Left hindlimb (tissue), 1 donor: ENCODE measurements around the gene VNN1.
"Not testable (repeated sequence)": the region's sequence is repeated elsewhere in the genome, so short reads cannot be mapped to it uniquely, and the experiment has no call there.

ENCODE experiments used
- DNase-seq: peaks from one replicate; pipeline ENCODE4 v3.0.0-alpha.2; 2018

The VNN1 gene

DNA sequence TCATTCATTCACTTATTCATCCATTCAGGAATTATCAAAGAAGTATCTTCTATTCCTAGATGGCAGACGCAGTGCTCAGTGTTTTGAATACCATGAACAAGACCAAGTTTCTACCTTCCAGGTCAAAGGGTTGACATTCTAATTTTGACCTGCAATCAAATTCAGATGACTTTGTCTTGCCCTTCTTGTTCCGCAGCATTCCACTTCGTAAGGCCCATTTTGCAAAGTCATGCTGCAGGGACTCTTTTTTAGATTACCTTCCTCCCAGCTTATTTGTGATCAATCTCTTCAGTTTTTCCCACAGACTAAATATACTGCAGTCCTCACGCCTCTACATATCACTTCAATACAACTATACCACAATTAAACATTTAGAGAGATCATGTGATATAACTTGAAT is 47.7 kb downstream of the VNN1 start:
- DNase-seq = no peak

DNA sequence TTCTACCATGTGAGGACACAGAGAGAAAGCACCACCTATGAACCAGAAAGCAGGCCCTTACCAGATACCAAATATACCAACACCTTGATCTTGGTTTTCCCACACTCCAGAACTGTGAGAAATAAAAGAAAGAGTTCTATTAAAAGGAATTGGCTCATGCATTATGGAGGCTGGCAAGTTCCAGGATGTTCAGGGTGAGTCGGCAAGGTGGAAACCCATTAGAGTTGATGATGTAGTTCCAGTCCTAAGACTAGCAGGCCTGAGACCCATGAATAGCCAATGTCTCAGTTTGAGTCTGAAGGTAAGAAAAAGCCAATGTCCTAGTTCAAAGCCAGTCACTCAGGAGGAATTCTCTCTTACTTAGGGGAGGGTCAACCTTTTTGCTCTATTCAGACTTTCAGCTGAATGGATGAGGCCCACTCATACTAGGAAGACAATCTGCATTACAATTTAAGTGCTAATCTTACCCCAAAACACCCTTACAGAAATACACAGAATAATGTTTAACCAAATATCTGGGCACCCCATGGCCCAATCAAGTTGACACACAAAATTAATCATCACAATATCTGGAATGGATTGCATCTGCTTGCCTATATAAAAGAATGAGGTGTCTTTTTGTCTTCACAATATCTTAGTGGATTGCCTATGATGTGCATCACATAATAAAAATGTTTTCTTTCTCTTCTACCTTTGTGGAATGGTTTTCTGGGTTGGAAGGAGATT is 49.4 kb downstream of the VNN1 start:
- no peak for DNase-seq

DNA sequence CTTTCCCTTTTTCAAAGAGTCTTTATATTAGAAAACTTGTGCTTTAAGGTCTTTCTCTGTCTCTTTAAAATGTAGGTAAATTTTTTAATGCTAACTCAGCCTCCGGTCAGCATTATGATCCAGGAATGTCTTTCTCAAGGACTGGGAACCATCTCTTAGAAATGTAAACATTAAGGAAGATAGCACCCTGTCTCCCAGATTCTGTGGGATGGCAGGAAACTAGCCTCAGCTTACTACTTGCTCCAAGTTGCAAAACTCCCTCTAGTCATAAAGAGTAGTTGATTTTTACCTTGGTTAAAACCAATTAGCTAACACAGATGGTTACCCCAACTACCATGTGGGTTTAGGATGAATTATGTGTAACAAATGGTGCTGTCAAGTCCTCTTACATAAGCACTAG is 50.2 kb downstream of the VNN1 start:
- no peak for DNase-seq

- DNase-seq = no peak
These were observed 51.9 kb downstream of the VNN1 start for GRCh38 chr6:132661906-132662305.

DNA sequence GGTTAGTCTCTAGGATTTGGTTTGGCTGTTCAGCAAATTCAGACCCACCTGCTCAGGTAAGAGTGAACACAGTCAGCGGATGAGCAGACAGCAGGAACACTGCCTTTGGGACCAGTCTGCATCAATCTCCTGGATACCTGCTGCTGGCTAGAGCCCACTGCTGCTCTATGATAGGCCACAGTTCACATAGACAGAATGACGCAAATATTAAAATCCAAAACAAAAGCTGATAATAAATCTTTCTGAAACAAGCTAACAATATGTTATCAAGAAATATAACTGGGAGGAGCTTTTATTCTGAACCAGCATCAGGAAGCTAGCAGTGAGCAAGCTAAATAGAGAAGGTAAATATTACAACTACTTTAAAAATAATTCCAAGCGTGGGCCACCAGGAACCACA is 54.8 kb downstream of the VNN1 start, which contains the start of gene TAAR1:
Gene TAAR1 (minus strand): TSS at position 101 of the 400 bp plus-strand sequence. CDS start 13,179 bp downstream, outside the sequence.
- no peak for DNase-seq

GRCh38 chr6:132651062-132651461 is 62.8 kb downstream of the VNN1 start:
- DNase-seq = no peak

GRCh38 chr6:132650429-132650828 is 63.4 kb downstream of the VNN1 start:
- DNase-seq = no peak

GRCh38 chr6:132648828-132649227 is 65.0 kb downstream of the VNN1 start:
- no peak for DNase-seq

GRCh38 chr6:132648356-132648755 is 65.5 kb downstream of the VNN1 start:
- DNase-seq = no peak

DNA sequence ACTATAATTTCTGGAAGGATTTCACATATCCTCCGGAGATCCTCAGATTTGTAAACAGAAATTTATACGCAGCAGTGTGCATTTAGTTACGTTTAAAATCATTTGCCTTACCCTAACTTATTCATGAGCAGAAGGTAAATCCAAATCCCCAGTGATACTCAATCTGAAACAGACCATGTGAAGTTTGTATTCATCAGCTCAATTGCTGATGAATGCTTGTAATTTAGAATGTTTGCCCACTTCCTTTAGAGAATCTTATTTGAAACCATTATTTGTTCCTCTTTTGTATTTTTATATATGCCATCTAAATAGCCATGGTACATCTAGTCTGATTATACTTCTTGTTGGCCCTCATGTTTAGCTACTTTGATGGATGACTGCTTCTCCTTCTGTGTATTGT is 70.3 kb downstream of the VNN1 start:
- DNase-seq = no peak

GRCh38 chr6:132637135-132637534 is 76.7 kb downstream of the VNN1 start:
- not testable (repeated sequence) for DNase-seq

DNA sequence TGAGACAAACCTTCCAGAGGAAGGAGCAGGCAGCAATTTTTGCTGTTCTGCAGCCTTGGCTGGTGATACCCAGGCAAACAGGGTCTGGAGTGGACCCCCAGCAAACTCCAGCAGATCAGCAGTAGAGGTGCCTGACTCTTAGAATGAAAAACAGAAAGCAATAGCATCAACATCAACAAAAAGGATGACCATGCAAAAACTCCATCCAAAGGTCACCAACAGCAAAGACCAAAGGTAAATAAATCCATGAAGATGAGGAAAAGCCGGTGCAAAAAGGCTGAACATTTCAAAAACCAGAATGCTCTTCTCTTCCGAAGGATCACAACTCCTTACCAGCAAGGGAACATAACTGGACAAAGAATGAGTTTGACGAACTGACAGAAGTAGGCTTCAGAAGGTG is 77.9 kb downstream of the VNN1 start:
- DNase-seq = not testable (repeated sequence)

DNA sequence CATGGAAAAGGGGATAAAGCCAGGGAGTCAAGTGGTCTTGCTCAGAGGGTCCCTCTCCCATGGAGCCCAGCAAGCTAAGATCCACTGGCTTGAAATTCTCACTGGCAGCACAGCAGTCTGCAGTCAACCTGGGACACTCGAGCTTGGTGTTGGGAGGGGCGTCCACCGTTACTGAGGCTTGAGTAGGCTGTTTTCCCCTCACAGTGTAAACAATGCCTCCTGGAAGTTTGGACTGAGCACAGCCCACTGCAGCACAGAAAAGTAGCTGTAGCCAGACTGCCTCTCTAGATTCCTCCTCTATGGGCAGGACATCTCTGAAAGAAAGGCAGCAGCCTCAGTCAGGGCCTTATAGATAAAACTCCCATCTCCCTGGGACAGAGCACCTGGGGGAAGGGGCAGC is 78.6 kb downstream of the VNN1 start:
- not testable (repeated sequence) for DNase-seq

- DNase-seq = no peak
These were observed 79.1 kb downstream of the VNN1 start for GRCh38 chr6:132634796-132635195.

DNA sequence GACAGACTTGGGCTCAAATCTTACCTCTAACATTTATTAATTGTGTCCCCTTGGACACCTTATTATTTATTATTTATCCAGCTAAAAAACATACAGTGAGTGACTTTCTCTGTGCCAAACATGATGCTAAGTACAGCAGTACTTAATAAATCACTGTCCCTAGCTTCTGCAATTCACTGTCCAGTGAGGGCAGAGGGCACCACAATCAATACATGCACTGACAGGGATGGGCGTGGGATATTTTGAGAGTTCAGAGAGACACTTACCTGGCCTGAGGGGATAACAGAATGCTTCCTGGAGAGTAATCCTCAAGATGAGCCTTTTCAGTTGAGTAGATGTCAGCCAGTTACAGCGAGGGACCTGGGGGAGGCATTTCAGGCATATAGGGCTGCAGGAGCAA is 80.5 kb downstream of the VNN1 start:
- no peak for DNase-seq
